GM08714 (cell line): ENCODE data around the gene IFNA17.
"Not testable (repeated sequence)": the region's sequence is repeated elsewhere in the genome, so short reads cannot be mapped to it uniquely, and the experiment has no call there.

Experiments used
- H3K4me3 ChIP-seq: fragments of 200-500 bp; sonication (Bioruptor generic); 2 replicates; pipeline ENCODE4 v1.5.1; 2014; ENCODE audit warnings: mild to moderate bottlenecking, low read length, inconsistent platforms
- ZNF274 ChIP-seq: IDR thresholded peaks from 2 replicates; pipeline ENCODE4 v1.6.1; 2012; ENCODE audit warnings: mild to moderate bottlenecking, low read depth, low read length

Gene IFNA17

DNA sequence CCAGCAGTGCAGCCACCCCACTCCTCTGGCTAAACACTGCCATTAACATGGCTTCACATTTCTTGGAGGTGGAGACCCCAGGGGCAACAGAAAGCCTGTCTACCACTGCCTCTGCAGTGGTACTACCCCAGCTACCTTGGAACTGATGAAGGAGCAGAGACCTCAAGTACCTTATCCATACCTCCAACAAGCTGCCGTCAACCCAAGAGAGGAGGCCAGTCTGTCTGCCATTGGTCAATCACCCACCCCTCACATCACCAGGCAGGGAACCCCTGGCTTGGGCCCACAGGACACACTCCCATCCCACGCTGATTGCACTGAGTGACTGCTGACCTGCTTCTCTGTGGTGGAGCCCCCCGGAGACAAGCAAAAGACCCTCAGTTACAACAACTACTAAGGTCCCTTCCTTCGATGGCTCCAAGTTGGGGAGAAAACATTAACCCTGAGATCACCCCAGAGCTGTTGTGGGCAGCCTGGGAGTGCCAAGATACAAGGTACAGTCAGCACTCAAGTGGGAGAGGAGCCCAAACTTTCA, 6.2 kb upstream of the IFNA17 start:
- no peak overlapping the region for H3K4me3 ChIP-seq
- no peak for TF ChIP-seq ZNF274

DNA sequence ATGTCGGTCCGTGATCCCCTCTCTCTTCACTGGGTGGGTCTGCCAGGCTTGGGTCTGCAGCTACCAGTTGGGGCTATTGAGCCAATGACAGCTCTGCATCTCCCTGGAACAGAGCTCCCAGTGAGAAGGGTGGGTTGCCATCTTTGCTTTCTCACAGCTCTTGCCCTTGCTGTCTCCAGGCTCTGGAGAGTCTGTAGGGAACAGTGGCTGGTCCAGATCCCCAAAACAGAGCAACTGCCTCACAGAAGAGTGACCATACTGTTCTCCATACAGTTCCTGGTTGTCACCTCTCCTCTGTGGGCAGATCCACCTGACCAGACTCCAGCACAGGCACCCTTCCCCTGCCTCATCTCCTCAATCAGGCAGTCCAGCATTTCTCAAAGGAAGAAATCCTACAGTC, 5.2 kb upstream of the IFNA17 start:
- no peak for TF ChIP-seq ZNF274
- H3K4me3 ChIP-seq, result no peak overlapping the region

DNA sequence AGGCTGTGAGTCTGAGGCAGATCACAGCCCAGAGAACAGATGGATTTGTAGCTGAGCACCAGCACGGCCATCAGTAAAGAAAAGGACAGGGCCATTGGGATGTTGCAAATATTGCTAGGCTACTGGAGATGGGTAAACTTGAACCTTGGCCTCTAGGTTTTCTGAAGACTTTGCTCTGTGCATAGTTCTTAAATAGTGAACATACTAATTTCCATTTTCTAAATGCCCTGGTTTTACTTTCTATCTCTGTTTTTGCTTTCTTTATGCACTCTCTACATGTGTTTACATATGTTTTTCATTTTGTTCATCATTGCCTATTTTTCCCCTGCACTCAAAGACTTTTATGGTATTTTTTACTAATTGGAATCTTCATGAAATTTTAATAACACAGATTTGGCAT, 10.8 kb downstream of the IFNA17 start, which contains the start of gene IFNA16:
TSS of gene IFNA16 (minus strand) at position 101 of the 400 bp plus-strand sequence. CDS start at position 95, 6 bp downstream.
- H3K4me3 ChIP-seq, result not testable (repeated sequence)

DNA sequence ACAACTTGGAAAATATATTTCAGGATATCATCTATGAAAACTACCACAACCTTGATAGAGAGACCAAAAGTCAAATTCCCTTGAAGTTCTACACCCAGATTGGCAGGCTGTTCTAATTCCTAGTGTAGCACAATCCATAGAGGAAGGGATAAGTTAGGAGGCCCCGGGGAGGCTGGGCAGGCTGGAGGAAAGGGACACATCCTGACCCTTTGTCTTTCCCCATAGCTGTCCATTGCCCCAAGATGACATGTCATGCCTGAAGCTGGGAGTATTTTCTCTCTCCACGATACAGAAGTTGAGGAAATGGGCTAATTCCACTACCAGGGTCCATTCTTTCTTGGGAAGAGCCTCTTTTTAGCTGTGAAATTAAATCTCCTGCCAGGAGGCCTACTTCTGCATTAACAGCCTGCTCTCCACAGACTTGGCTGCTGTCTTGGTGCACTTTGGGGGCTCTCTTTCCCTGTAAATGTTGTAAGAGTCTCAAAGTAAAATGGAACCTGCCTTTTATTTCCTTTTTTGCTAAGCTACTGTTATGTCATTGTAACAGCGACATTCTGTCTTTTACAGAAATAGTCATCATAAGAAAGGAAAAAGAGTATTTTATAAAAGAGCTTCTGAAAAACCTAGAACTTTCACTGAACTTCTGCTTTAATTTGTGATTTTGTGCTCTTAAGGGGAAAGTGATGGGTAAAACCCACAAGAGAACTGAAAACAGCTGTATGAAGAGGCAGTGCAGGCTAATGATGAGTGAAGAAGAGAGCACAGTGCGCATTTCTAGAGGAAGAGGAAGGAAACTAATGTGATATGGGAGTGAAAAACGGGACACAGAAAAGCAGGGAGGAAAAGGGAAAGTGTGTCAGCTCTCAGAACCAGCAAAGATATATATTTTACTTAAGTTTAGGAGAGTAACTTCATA, 14.4 kb downstream of the IFNA17 start:
- not testable (repeated sequence) for H3K4me3 ChIP-seq

DNA sequence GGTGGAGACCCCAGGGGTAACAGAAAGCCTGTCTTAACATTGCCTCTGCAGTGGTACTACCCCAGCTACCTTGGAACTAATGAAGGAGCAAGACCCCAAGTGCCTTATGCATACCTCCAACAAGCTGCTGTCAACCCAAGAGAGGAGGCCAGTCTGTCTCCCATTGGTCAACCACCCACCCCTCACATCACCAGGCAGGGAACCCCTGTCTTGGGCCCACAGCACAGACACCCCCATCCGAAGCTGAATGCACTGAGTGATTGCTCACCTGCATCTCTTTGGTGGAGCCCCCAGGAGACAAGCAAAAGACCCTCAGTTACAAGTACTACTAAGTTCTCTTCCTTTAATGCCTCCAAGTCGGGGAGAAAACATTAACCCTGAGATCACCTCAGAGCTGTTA, 15.9 kb downstream of the IFNA17 start:
- H3K4me3 ChIP-seq, result not testable (repeated sequence)

DNA sequence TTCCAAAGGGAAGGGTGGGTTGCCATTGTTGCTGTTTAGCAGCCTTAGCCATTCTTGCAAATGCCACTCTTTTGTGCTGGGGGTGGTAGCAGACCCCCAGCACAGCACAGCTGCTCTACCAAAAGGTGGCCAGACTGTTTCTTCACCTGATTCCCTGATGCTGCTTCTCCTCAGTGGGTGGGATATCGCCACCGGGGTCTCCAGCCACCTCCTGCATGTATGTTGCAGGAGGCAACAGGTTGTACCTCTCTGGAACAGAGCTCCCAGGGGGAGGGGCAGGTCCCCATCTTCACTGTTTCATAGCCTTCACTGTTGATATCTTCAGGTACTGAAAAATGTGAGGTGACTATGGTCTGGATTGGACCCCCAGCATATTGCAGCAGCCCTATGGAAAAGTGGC, 17.2 kb downstream of the IFNA17 start:
- H3K4me3 ChIP-seq, result not testable (repeated sequence)

DNA sequence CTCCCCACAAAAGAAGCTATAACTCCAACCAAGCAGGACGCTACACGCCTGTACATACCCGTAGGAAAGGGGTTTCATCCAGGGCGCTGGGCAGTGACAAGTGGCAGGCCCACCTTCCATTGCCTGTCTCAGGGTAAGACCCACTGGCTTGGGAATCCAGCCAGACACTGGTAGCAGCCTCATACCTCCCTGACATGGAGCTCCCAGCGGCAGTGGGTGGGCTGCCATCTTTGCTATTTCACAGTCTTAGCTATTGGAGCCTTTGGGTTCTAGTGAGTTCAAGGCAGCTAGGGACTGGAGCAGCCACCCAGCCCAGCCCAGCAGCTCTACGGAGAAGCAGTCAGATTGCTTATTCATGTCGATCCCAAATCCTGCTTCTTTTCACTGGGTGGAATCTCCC, 17.7 kb downstream of the IFNA17 start:
- H3K4me3 ChIP-seq, result no peak overlapping the region
- no peak for TF ChIP-seq ZNF274

DNA sequence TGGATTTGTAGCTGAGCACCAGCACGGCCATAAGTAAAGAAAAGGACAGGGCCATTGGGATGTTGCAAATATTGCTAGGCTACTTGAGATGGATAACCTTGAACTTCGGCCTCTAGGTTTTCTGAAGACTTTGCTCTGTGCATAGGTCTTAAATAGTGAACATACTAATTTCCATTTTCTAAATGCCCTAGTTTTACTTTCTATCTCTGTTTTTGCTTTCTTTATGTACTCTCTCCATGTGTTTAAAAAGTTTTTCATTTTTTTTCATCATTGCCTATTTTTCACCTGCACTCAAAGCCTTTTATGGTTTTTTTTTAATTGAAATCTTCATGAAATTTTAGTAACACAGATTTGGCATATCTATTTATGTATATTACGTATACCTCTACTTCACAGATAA, 21.0 kb downstream of the IFNA17 start, which contains the start of gene IFNA10:
TSS of gene IFNA10 (minus strand) at position 101 of the 400 bp plus-strand sequence. CDS start at position 55, 46 bp downstream.
- H3K4me3 ChIP-seq, result not testable (repeated sequence)

DNA sequence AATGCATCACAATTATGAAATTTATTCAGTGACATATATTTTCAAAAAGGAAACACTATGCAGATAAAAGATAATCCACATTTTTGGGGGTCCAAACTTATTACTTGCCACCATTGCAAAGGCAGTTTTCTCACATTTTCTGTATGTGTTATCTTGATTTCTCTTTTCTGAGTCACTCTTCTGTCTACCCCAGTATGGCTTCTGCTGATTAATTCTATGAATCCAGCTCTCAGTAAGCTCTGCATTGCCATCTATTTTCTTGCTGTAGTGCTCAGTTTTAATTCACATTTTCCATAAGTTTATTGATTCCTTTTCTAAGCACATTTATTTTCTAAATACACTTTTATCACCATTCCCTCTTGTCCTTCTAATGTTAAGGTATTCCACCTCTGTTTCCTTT, 22.8 kb downstream of the IFNA17 start:
- TF ChIP-seq ZNF274, result no peak
- H3K4me3 ChIP-seq, result no peak overlapping the region

DNA sequence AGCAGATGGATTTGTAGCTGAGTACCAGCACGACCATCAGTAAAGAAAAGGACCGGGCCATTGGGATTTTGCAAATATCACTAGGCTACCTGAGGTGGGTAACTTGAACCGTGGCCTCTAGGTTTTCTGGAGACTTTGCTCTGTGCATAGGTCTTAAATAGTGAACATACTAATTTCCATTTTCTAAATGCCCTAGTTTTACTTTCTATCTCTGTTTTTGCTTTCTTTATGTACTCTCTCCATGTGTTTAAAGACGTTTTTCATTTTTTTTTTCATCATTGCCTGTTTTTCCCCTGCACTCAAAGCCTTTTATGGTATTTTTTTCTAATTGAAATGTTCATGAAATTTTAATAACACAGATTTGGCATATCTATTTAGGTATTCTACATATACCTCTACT, 25.9 kb downstream of the IFNA17 start, which contains the start of gene IFNA7:
TSS of gene IFNA7 (minus strand) at position 101 of the 400 bp plus-strand sequence. CDS start at position 61, 40 bp downstream.
- H3K4me3 ChIP-seq, result not testable (repeated sequence)

DNA sequence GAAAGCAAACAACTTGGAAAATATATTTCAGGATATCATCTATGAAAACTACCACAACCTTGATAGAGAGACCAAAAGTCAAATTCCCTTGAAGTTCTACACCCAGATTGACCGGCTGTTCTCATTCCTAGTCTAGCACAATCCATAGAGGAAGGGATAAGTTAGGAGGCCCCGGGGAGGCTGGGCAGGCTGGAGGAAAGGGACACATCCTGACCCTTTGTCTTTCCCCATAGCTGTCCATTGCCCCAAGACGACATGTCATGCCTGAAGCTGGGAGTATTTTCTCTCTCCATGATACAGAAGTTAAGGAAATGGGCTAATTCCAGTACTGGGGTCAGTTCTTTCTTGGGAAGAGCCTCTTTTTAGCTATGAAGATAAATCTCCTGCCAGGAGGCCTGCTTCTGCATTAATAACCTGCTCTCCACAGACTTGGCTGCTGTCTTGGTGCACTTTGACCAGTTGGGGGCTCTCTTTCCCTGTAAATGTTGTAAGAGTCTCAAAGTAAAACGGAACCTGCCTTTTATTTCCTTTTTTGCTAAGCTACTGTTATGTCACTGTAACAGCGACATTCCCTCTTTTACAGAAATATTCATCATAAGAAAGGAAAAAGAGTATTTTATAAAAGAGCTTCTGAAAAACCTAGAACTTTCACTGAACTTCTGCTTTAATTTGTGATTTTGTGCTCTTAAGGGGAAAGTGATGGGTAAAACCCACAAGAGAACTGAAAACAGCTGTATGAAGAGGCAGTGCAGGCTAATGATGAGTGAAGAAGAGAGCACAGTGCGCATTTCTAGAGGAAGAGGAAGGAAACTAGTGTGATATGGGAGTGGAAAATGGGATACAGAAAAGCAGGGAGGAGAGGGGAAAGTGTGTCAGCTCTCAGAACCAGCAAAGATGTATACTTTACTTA, 32.9 kb downstream of the IFNA17 start:
- H3K4me3 ChIP-seq, result not testable (repeated sequence)

DNA sequence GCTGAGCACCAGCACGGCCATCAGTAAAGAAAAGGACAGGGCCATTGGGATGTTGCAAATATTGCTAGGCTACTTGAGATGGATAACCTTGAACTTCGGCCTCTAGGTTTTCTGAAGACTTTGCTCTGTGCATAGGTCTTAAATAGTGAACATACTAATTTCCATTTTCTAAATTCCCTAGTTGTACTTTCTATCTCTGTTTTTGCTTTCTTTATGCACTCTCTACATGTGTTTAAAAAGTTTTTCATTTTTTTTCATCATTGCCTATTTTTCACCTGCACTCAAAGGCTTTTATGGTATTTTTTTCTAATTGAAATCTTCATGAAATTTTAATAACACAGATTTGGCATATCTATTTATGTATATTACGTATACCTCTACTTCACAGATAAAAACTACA, 40.5 kb downstream of the IFNA17 start, which contains the start of gene IFNA4:
TSS of gene IFNA4 (minus strand) at position 101 of the 400 bp plus-strand sequence. CDS start at position 45, 56 bp downstream.
- not testable (repeated sequence) for H3K4me3 ChIP-seq

DNA sequence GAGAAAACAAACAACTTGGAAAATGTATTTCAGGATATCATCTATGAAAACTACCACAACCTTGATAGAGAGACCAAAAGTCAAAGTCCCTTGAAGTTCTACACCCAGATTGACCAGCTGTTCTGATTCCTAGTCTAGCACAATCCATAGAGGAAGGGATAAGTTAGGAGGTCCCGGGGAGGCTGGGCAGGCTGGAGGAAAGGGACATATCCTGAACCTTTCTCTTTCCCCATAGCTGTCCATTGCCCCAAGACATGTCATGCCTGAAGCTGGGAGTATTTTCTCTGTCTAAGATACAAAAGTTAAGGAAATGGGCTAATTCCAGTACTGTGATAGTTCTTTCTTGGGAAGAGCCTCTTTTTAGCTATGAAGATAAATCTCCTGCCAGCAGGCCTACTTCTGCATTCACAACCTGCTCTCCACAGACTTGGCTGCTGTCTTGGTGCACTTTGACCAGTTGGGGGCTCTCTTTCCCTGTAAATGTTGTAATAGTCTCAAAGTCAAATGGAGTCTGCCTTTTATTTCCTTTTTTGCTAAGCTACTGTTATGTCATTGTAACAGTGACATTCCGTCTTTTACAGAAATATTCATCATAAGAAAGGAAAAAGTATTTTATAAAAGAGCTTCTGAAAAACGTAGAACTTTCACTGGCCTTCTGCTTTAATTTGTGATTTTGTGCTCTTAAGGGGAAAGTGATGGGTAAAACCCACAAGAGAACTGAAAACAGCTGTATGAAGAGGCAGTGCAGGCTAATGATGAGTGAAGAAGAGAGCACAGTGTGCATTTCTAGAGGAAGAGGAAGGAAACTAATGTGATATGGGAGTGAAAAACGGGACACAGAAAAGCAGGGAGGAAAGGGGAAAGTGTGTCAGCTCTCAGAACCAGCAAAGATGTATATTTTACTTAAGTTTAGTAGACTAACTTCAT, 44.9 kb downstream of the IFNA17 start:
- not testable (repeated sequence) for H3K4me3 ChIP-seq
